Subcutaneous adipose tissue (tissue), 4 donors: ENCODE measurements around the gene BCAN. TPM values are rescaled to one million over a fixed set of nuclear protein-coding genes. Genes with fewer than 3 reads are reported as not detected.

ENCODE experiments used
- total RNA-seq, 4 donors: library from RNA; depleted of rRNA; stranded (reverse); fragments of >200 nt; gene quantifications; one replicate each; pipeline ENCODE4 v1.1.0, GENCODE V29; 2016
- TF ChIP-seq, protein P1 (sequence below): fragments of 450-650 bp; IDR thresholded peaks from one replicate; pipeline ENCODE4 v1.5.1; 2016; ENCODE audit warnings: low read depth, mild to moderate bottlenecking, control low read depth, antibody characterized with exemption, moderate library complexity

Gene BCAN
- total RNA-seq, 4 donors from 2014 or later = not detected

- TF ChIP-seq, protein P1, sequence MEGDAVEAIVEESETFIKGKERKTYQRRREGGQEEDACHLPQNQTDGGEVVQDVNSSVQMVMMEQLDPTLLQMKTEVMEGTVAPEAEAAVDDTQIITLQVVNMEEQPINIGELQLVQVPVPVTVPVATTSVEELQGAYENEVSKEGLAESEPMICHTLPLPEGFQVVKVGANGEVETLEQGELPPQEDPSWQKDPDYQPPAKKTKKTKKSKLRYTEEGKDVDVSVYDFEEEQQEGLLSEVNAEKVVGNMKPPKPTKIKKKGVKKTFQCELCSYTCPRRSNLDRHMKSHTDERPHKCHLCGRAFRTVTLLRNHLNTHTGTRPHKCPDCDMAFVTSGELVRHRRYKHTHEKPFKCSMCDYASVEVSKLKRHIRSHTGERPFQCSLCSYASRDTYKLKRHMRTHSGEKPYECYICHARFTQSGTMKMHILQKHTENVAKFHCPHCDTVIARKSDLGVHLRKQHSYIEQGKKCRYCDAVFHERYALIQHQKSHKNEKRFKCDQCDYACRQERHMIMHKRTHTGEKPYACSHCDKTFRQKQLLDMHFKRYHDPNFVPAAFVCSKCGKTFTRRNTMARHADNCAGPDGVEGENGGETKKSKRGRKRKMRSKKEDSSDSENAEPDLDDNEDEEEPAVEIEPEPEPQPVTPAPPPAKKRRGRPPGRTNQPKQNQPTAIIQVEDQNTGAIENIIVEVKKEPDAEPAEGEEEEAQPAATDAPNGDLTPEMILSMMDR = no peak
Observed at GRCh38 chr1:156602557-156602993, 39.3 kb upstream of the BCAN start.

DNA sequence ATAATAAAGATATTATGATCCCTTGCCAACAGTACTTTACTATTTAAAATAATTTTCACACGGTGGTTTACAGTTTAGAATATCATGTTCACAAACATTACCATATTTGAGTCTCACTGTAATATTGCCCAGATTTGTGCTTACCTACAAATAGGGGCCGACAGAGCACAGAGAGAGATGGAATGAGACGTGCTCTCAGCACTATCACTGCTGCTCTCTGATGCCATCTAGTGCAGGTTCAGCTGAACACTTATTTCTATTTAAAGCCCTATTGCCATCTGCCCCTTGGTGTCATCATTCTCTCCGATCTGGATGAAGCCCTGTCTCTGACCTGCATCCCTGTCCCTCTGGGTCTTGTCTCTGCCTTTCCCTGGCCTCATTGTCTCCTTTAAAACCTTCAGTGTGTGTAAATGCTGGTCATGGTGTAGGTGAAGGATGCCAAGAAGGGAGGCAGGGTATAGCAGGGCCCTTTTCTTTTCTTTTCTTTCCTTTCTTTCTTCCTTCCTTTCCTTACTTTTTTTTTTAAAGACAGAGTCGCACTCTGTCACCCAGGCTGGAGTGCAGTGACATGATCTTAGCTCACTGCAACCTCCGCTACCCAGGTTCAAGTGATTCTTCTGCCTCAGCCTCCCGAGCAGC, 33.8 kb upstream of the BCAN start:
- TF ChIP-seq, protein P1 = no peak

DNA sequence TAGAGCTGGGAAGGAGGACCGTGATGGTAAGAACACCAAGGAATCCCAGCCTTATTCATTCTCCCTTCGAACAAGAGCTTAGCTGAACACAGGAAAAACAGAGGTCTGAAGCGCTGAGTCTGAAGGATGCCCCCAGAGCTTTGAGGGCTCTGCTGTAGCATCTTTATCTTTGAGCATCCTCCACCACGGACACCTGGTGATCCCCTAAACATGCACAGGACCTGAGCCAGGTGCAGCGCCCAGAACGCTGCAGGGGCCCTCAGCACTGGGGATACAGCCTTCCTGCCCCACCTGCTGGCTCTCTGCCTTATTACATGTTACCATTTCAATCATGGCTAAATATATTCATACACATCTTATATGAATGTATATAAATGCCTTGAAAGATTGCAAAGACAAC, 32.9 kb upstream of the BCAN start:
- TF ChIP-seq, protein P1 = no peak

DNA sequence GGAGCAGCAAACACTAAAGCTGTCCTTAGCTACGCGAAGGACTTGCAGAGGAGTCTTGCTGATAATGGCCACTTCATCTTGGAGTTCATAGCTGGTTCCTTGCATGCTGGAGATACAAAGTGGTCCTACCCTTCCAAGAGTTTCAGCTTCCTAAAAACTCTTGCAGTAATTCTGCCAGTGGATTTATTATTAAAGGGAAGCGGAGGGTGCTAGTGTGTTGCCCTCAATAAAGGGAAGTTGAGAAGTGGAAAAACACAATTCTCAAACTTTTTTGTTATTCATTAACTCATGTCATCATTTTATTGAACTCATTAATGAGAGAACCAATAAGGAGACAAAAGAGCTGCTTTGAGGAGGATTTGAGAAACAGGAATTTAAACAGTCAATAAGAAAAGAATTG, 29.3 kb upstream of the BCAN start:
- TF ChIP-seq, protein P1 = no peak

DNA sequence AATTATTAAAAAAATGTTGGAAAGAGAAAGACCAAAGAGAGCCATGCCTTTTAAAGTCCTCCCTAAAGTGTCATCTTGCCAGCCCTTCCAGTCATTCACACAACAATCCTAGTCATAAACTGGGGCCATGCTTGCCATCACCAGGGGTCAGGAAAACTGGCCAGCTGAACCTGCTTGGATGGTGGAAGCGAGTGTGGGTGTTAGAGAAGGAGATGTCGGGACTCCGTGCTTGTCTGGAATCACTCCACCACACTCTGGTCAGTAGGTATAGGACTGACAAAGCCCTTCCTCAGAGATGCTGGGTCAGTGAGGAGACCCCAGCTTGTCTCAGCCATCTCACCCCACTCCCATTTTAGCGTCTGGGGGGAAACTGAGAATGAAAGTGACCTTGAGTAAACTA, 26.0 kb upstream of the BCAN start:
- TF ChIP-seq, protein P1 = no peak

DNA sequence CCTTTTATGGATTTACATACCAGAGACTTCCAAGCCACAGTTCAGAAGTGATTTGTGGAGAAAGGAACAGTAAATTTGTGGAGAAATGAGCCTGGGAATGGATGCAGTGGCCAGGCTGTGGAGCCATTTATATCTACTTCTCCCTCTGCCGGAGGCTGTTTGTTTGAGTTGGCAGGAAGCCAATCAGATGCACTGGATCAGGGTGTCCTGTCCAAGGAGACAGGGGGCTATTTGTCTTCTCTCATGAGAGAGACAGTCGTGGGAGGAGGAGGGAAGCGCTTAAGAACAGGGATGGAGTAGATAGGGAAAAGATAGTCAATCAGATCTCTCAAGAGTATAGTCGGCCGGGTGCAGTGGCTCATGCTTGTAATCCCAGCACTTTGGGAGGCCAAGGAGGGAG, 25.5 kb upstream of the BCAN start:
- TF ChIP-seq, protein P1 = no peak

- TF ChIP-seq, protein P1 = no peak
Observed at GRCh38 chr1:156618853-156619581, 22.9 kb upstream of the BCAN start, which contains the start of gene HAPLN2. TSS of gene HAPLN2 (plus strand) at chr1:156619415. CDS start at chr1:156623491, 4,076 bp downstream.
